Activated T-helper 1 cell treated with anti-CD3 and anti-CD28 coated beads, Interleukin-12 subunit alpha, Interleukin-12 subunit beta, Interleukin-2, Interleukin-4 antibody, amounts not matched to agents 30 ng/mL and 10 ng/mL and 1 ng/mL, durations not matched to agents 14 hours and 24 hours and 36 hours (primary cell): ENCODE data around the gene ERCC1. TPM values are rescaled to one million over a fixed set of nuclear protein-coding genes. Genes with fewer than 3 reads are reported as not detected.
"Not testable (repeated sequence)": the region's sequence is repeated elsewhere in the genome, so short reads cannot be mapped to it uniquely, and the experiment has no call there.

Experiments
- DNase-seq: peaks from one replicate; pipeline ENCODE4 v3.0.0; 2021; ENCODE audit warnings: low spot score
- H3K27ac Mint-ChIP-seq: one replicate; pipeline ENCODE4 v1.8.0; 2021; ENCODE audit warnings: mild to moderate bottlenecking, mixed read lengths
- H3K27me3 Mint-ChIP-seq: one replicate; pipeline ENCODE4 v1.8.0; 2022; ENCODE audit warnings: mild to moderate bottlenecking, moderate library complexity, mixed read lengths; ENCODE audit not compliant: insufficient read depth
- H3K36me3 Mint-ChIP-seq: one replicate; pipeline ENCODE4 v1.8.0; 2021; ENCODE audit warnings: low read depth, mixed read lengths
- H3K4me1 Mint-ChIP-seq: one replicate; pipeline ENCODE4 v1.8.0; 2021; ENCODE audit warnings: low read depth, mixed read lengths
- H3K4me3 Mint-ChIP-seq: one replicate; pipeline ENCODE4 v1.8.0; 2021; ENCODE audit warnings: mild to moderate bottlenecking, moderate library complexity, mixed read lengths
- H3K9me3 Mint-ChIP-seq: one replicate; pipeline ENCODE4 v1.8.0; 2021; ENCODE audit warnings: mixed read lengths
- intact Hi-C: fragments of 100-400 bp; cut with micrococcal nuclease; formaldehyde crosslinking; loops from one replicate; pipeline ENCODE4 v1.15.1; 2024
- total RNA-seq: library from RNA; stranded (reverse); gene quantifications from 2 replicates; pipeline ENCODE4 v1.2.3, GENCODE V29; 2022

The ERCC1 gene
- total RNA-seq, 1 donor from 2014 or later = 143 TPM

DNA sequence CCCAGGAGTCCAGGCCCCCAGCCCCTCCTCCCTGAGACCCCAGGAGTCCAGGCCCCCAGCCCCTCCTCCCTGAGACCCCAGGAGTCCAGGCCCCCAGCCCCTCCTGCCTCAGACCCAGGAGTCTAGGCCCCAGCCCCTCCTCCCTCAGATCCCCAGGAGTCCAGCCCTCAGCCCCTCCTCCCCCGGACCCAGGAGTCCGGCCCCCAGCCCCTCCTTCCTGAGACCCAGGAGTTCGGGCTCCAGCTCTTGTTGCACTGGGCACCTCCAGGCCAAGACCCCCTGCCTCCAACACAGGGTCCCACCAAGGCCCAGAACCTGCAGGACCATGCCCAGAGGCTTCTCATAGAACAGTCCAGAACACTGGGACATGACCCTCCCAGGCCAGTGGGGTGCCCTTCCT is 3.8 kb downstream of the ERCC1 start:
- peaks cover 33% of the 10 kb centered on the region for H3K36me3 Mint-ChIP-seq
- peaks cover 51% of the 10 kb centered on the region for H3K4me1 Mint-ChIP-seq
- H3K4me3 Mint-ChIP-seq = no peak overlapping the region
- peaks cover 1% of the 10 kb centered on the region for H3K27me3 Mint-ChIP-seq
- H3K27ac Mint-ChIP-seq = no peak overlapping the region
- no peaks in the 10 kb centered on the region for H3K9me3 Mint-ChIP-seq
- DNase-seq = no peak
- intact Hi-C loops = loop anchor here (5.0 kb wide), 1 partner anchor 243 kb away; the partner anchor contains the start of genes BLOC1S3 and TRAPPC6A

DNA sequence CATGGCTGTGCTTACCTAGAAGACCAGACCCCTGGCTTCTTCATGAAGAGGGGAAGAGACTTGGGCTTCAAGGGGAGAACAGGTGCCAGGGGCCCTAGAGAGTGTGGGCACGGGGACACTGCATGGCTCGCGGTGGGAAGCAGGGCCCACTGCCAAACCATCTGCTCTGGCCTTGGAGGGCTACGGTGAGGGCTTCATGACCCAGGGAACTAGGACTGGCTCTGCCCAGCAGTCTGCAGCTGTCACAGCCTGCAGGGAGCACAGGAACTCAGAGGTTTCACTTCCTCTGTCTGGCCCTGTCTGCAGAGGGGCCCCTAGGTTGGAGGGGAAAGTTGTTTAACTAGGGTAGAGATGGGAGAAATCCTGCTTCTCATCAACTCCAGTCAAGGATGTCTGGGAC is 4.3 kb downstream of the ERCC1 start:
- no peaks in the 10 kb centered on the region for H3K9me3 Mint-ChIP-seq
- peak overlapping the region; percentile 23 for H3K27ac Mint-ChIP-seq
- peak overlapping the region; percentile 33 for H3K4me3 Mint-ChIP-seq
- intact Hi-C loops = no loop called here
- peaks cover 47% of the 10 kb centered on the region for H3K4me1 Mint-ChIP-seq
- H3K36me3 Mint-ChIP-seq = peaks cover 37% of the 10 kb centered on the region
- H3K27me3 Mint-ChIP-seq = peaks cover 1% of the 10 kb centered on the region
- DNase-seq = no peak

DNA sequence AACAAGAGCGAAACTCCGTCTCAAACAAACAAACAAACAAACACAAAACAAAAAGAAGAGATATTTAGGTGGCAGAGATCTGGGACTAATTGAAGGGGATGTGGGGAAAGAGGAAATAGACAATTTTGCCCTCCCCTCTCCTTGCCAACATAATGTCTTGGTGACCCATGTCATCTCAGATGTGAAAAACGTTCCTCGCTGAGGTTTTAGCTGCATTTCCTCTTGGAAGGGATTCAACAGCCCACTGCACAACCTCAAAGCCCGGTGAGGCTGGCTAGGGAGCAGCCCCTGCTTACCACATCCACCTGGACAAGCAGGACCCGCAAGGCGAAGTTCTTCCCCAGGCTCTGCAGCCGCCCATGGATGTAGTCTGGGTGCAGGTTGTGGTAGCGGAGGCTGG is 4.9 kb downstream of the ERCC1 start:
- Mint-ChIP-seq H3K9me3 (no peaks in the 10 kb centered on the region), H3K4me3 (peak overlapping the region; percentile 33), H3K27me3 (peaks cover 1% of the 10 kb centered on the region), H3K4me1 (peaks cover 41% of the 10 kb centered on the region), H3K27ac (no peak overlapping the region), H3K36me3 (peaks cover 43% of the 10 kb centered on the region)
- DNase-seq = no peak
- intact Hi-C loops = no loop called here

DNA sequence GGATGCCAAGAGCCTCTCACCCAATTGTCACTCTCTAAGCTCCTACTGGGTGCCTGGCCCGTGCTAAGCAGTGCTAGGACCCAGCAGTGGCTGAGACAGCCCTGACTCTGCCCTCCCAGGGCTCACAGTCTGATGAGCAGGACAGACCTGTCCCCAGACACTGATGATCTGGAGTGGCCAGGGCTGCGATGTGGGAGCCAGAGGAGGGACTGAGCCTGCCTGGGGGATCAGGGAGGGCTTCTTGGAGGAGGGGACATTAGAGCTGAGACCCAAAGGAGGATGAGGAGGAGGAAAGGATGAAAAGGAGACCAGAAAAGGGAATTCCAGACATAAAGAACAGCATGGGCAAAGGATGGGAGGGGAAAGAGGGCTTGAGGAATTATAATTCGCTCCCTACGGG is 6.6 kb downstream of the ERCC1 start:
- Mint-ChIP-seq H3K27me3 (peaks cover 1% of the 10 kb centered on the region), H3K9me3 (no peaks in the 10 kb centered on the region), H3K36me3 (peaks cover 47% of the 10 kb centered on the region), H3K27ac (no peak overlapping the region), H3K4me3 (no peak overlapping the region), H3K4me1 (peaks cover 26% of the 10 kb centered on the region)
- no peak for DNase-seq
- intact Hi-C loops = no loop called here

DNA sequence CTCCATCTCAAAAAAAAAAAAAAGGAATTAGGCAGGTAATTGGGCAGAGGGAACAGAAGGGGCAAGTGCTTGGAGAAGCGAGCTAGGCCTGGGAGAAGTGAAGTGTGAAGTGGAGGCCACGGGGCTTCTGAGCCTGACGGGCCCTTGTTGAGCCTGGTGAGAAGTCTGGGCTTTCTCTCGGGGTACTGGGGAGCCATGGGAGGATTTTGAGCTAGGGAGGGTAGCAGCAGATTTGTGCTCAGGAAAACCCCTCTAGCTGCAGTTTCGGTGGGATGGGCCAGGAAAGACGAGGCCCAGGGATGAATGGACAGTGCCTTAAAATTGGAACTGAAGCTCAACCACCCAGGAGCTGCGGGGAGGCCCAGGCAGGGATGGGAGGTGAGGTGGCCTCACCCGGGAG is 9.2 kb downstream of the ERCC1 start:
- peaks cover 42% of the 10 kb centered on the region for H3K36me3 Mint-ChIP-seq
- peaks cover 11% of the 10 kb centered on the region for H3K4me1 Mint-ChIP-seq
- peaks cover 1% of the 10 kb centered on the region for H3K27me3 Mint-ChIP-seq

DNA sequence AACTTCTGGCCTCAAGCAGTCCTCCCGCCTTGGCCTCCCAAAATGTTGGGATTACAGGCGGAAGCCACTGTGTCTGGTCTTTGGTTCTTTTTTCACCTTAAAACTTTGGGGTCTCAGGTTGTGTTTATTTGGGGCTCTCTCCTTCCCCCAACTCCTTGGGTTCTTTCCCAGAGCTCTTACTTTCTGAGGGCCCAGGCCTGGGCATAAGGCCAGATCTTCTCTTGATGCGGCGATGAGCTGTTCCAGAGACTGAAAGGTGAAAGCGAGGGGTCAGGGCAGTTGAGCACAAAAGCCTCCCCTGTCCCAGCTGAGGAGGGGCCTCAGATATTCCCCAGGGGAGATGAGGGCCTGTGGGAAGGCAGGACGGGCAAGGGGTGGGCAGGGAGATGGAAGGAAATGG is 10.2 kb downstream of the ERCC1 start:
- Mint-ChIP-seq H3K27ac (no peak overlapping the region), H3K27me3 (peaks cover 1% of the 10 kb centered on the region), H3K4me3 (no peak overlapping the region), H3K9me3 (no peaks in the 10 kb centered on the region), H3K36me3 (peaks cover 48% of the 10 kb centered on the region), H3K4me1 (peaks cover 8% of the 10 kb centered on the region)
- no peak for DNase-seq
- intact Hi-C loops = no loop called here

More for the DNA sequence above, 9.2 kb downstream of the ERCC1 start:
- H3K4me3 Mint-ChIP-seq = no peak overlapping the region
- no peaks in the 10 kb centered on the region for H3K9me3 Mint-ChIP-seq
- no peak for DNase-seq
- no peak overlapping the region for H3K27ac Mint-ChIP-seq
- intact Hi-C loops = no loop called here

DNA sequence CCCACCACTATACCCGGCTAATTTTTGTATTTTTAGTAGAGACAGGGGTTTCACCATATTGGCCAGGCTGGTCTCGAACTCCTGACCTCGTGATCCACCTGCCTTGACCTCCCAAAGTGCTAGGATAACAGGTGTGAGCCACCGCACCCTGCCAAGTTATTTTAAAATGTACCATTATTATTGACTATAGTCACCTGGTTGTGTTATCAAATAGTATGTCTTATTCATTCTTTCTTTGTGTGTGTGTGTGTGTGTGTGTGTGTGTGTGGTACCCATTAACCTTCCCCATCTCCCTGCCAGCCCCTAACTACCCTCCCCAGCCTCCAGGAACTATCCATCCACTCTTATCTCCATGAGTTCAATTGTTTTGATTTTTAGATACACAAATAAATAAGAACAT is 13.4 kb downstream of the ERCC1 start:
- peaks cover 27% of the 10 kb centered on the region for H3K4me1 Mint-ChIP-seq
- H3K27ac Mint-ChIP-seq, H3K9me3 Mint-ChIP-seq, H3K4me3 Mint-ChIP-seq, intact Hi-C loops, DNase-seq, H3K27me3 Mint-ChIP-seq: not testable (repeated sequence)
- peaks cover 40% of the 10 kb centered on the region for H3K36me3 Mint-ChIP-seq

DNA sequence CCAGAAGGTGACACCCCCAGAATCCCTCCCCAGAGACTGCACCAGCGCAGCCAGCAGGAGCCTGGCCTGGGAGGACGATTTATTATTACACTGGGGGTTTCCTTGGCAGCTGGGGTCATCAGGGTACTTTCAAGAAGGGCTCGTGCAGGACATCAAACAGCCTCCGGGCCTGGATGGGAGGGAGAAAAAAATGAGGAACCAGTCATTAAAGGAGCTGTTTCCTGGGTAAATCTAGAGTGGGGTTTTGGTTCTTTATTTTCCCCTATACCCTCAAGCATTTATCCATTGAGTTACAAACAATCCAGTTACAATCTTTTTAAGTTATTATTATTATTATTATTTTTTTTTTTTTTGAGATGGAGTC is 14.2 kb downstream of the ERCC1 start:
- DNase-seq = no peak
- Mint-ChIP-seq H3K4me1 (peaks cover 35% of the 10 kb centered on the region), H3K9me3 (no peaks in the 10 kb centered on the region), H3K4me3 (no peak overlapping the region), H3K27me3 (peaks cover 2% of the 10 kb centered on the region), H3K36me3 (peaks cover 38% of the 10 kb centered on the region), H3K27ac (no peak overlapping the region)
- intact Hi-C loops = loop anchor here (5.0 to 10.0 kb wide), 4 partner anchors 33 to 585 kb away; partner anchors contain the start of genes CCDC61, GEMIN7, PPP1R37 and ZNF296

DNA sequence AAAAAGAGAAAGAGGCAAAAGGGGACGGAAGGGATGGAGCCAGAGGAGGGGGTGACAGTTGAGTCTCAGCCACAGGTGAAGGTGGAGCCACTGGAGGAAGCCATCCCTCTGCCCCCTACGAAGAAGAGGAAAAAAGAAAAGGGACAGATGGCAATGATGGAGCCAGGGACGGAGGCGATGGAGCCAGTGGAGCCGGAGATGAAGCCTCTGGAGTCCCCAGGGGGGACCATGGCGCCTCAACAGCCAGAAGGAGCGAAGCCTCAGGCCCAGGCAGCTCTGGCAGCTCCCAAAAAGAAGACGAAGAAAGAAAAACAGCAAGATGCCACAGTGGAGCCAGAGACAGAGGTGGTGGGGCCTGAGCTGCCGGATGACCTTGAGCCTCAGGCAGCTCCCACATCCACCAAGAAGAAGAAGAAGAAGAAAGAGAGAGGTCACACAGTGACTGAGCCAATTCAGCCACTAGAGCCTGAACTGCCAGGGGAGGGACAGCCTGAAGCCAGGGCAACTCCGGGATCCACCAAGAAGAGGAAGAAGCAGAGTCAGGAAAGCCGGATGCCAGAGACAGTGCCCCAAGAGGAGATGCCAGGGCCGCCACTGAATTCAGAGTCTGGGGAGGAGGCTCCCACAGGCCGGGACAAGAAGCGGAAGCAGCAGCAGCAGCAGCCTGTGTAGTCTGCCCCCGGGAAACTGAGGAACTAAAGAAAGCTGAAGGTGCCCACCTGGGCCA is 14.7 kb downstream of the ERCC1 start:
- H3K4me1 Mint-ChIP-seq = peaks cover 41% of the 10 kb centered on the region
- no peak overlapping the region for H3K4me3 Mint-ChIP-seq
- intact Hi-C loops = loop anchor here (5.0 to 10.0 kb wide), 4 partner anchors 33 to 586 kb away; partner anchors contain the start of genes CCDC61, GEMIN7, PPP1R37 and ZNF296

DNA sequence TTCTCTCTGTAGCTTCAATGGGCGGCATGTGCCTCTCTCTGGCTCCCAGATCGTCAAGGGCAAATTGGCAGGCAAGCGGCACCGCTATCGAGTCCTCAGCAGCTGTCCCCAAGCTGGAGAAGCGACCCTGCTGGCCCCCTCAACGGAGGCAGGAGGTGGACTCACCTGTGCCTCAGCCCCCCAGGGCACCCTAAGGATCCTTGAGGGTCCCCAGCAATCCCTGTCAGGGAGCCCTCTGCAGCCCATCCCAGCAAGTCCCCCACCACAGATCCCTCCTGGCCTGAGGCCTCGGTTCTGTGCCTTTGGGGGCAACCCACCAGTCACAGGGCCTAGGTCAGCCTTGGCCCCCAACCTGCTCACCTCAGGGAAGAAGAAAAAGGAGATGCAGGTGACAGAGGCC is 15.6 kb downstream of the ERCC1 start:
- Mint-ChIP-seq H3K9me3 (no peaks in the 10 kb centered on the region), H3K4me1 (peaks cover 49% of the 10 kb centered on the region)
- intact Hi-C loops = loop anchor here (5.0 to 10.0 kb wide), 4 partner anchors 34 to 587 kb away; partner anchors contain the start of genes CCDC61, GEMIN7, PPP1R37 and ZNF296

More for the DNA sequence above, 14.7 kb downstream of the ERCC1 start:
- no peak for DNase-seq
- peaks cover 33% of the 10 kb centered on the region for H3K36me3 Mint-ChIP-seq
- H3K27me3 Mint-ChIP-seq = peaks cover 4% of the 10 kb centered on the region
- no peaks in the 10 kb centered on the region for H3K9me3 Mint-ChIP-seq
- H3K27ac Mint-ChIP-seq = peak overlapping the region; percentile 41

DNA sequence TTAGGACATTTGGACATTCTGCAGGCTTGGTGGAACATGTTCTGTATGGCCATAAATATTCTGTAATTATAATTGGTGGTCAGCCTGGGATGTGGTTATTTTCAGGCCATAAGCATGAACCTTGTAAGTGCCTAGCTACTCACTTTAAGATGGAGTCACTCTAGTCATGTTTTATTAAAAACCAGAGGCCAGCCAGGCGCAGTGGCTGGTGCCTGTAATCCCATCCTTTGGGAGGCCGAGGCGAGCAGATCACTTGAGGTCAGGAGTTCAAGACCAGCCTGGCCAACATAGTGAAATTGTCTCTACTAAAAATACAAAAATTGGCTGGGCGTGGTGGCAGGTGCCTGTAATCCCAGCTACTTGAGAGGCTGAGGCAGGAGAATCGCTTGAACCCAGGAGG is 16.1 kb downstream of the ERCC1 start:
- H3K27me3 Mint-ChIP-seq = peaks cover 11% of the 10 kb centered on the region
- H3K36me3 Mint-ChIP-seq = peaks cover 23% of the 10 kb centered on the region
- DNase-seq, H3K9me3 Mint-ChIP-seq, H3K27ac Mint-ChIP-seq: not testable (repeated sequence)
- peaks cover 53% of the 10 kb centered on the region for H3K4me1 Mint-ChIP-seq
- peak overlapping the region; percentile 98 for H3K4me3 Mint-ChIP-seq
- intact Hi-C loops = loop anchor here (2.0 to 10.0 kb wide), 5 partner anchors 35 to 587 kb away; partner anchors contain the start of genes CCDC61, GEMIN7, IRF2BP1 and PPP1R37

More for the DNA sequence above, 15.6 kb downstream of the ERCC1 start:
- H3K27ac Mint-ChIP-seq = no peak overlapping the region
- peaks cover 26% of the 10 kb centered on the region for H3K36me3 Mint-ChIP-seq
- peak overlapping the region; percentile 98 for H3K4me3 Mint-ChIP-seq
- no peak for DNase-seq
- peaks cover 7% of the 10 kb centered on the region for H3K27me3 Mint-ChIP-seq

DNA sequence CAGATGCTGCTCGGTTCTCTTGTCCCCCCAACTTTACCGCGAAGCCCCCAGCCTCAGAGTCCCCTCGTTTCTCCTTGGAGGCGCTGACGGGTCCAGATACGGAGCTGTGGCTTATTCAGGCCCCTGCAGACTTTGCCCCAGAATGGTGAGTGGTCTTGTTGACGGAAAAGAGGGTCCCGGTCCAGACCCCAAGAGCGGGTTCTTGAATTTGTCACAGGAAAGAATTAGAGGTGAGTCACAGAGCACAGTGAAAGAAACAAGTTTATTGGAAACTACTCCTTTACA is 16.7 kb downstream of the ERCC1 start:
- intact Hi-C loops = loop anchor here (2.0 to 10.0 kb wide), 5 partner anchors 35 to 588 kb away; partner anchors contain the start of genes CCDC61, GEMIN7, IRF2BP1 and PPP1R37
- Mint-ChIP-seq H3K9me3 (no peaks in the 10 kb centered on the region), H3K4me3 (peak overlapping the region; percentile 98), H3K4me1 (peaks cover 53% of the 10 kb centered on the region), H3K27me3 (peaks cover 12% of the 10 kb centered on the region), H3K36me3 (peaks cover 20% of the 10 kb centered on the region), H3K27ac (no peak overlapping the region)
- no peak for DNase-seq
